ENCODE measurements around the gene U2SURP.
A peak's percentile ranks its signal among the peaks of the same experiment; 100 is the strongest.
"Not testable (repeated sequence)": the region's sequence is repeated elsewhere in the genome, so short reads cannot be mapped to it uniquely, and the experiment has no call there.

Gene U2SURP

GRCh38 chr3:143073983-143074382, 72.6 kb downstream of the U2SURP start:
- DNase-seq, result not testable (repeated sequence)

- peak; percentile 79 for DNase-seq
Observed at GRCh38 chr3:143078883-143079282, 77.5 kb downstream of the U2SURP start.

- no peak for DNase-seq
Observed at GRCh38 chr3:143080196-143080595, 78.8 kb downstream of the U2SURP start.

- DNase-seq, result no peak
Observed at GRCh38 chr3:143081365-143081764, 80.0 kb downstream of the U2SURP start.

GRCh38 chr3:143081844-143082778, 80.7 kb downstream of the U2SURP start:
- DNase-seq, result no peak

GRCh38 chr3:143083781-143084180, 82.4 kb downstream of the U2SURP start:
- no peak for DNase-seq

DNA sequence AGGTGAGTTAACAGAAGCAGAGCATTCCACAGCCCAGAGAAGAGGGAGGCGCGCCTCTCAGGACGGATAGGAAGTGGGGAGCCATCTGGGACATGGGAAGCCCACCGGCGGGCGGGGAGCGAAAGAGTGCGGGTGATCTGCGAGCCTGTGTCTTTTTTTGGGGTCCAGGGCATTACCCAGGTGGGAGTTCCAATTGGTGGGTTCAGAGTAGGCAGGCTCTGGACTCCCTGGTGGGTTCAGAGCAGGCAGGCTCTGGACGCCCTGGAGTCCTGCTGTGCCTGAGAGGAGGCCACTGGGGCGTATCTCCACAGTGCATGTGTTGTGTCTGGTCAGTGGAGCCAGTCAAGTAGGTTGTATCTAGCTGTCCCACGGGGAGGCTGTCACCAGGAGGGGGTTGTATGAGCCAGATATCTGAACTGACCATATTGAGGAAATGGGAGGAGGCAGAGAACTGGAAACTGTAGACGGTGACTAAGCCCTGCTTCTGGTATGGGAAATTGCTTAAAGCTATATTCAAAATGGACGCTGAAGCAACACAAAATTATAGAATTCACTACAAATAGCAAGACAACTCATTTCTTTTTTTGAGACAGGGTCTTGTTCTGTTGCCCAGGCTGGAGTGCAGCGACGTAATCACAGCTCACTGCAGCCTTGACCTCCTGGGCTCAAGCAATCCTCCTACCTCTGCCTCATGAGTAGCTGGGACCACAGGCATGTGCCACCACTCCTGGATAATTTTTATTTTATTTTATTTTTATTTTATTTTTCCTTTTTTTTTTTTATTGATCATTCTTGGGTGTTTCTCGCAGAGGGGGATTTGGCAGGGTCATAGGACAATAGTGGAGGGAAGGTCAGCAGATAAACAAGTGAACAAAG, 83.7 kb downstream of the U2SURP start:
- peak; percentile 74 for DNase-seq

DNA sequence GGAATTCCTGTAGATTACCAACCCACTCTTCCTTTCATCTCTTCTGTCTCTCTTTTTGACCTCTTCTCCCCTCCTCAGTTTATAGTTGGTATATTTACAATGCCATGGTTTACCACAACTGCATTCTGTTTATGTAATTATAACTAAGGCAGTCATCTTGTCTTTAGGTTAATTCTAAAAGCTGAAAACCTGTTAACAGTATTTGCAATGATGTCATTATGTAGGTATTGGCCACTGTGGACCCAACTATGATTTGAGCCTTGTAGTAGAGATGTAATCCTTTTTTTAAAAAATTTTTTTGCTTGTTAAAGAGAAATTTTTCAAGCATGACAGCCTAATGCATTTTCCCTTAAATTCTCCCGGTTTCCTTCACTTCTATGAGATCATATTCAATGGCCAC, 87.5 kb downstream of the U2SURP start:
- no peak for DNase-seq

DNA sequence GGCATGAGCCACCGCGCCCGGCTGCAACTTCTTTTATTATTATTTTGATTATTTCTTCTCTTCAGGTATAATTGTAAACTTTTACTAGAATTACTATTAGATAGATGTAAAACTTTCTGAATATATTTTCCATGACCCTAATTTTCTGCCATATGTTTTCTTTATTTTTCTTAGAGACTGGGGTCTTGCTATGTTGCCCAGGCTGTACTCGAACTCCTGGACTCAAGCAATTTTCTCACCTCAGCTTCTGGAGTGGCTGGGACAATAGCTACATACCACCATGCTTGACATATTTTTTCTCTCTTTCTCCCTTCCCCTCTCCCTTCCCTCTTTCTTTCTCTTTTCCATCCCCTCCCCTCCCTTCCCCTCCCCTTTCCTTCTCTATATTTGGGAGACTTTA, 88.6 kb downstream of the U2SURP start:
- DNase-seq, result no peak

GRCh38 chr3:143090486-143090885, 89.1 kb downstream of the U2SURP start:
- DNase-seq, result no peak

- DNase-seq, result no peak
Observed at GRCh38 chr3:143090976-143091837, 89.8 kb downstream of the U2SURP start.

DNA sequence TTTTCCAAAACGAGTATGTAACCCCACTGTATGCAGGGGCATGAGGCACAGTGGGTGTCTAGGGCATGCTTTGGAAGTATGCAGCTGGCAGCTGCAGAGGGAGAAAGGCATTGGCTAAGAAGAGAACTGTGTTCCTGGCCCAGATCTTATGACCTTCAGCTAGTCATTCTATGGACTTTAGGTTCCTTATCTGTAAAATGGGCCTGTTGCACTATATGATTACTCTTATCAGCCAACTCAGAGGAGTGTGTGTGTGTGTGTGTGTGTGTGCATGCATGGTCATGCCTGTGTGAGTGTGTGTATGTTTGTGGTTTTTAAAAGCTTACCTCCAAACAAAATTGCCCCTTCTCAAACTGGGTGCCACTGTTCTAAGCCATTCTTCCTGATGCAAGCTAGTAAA, 90.8 kb downstream of the U2SURP start:
- DNase-seq, result no peak

GRCh38 chr3:143095813-143096212, 94.4 kb downstream of the U2SURP start:
- DNase-seq, result no peak

GRCh38 chr3:143098032-143098764, 96.8 kb downstream of the U2SURP start:
- DNase-seq, result no peak

DNA sequence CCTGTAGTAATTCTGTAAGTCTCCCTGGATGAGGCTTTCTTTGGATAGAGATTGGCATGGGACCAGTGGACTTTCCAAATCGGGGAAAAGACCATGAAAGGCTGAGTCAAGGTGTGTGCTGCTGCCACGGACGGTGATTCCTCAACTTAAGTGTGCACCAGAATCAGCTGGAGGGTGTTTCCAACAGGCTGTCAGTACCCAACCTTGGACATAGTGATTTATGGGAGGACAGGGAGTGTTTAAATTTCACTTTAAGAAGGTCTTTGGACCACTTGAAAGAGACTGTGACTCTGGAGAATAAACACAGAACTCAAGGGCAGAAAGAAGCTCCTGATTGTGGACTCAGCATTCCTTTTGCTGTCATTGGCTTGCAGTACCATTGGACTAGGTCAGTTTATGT, 97.8 kb downstream of the U2SURP start:
- DNase-seq, result no peak

DNA sequence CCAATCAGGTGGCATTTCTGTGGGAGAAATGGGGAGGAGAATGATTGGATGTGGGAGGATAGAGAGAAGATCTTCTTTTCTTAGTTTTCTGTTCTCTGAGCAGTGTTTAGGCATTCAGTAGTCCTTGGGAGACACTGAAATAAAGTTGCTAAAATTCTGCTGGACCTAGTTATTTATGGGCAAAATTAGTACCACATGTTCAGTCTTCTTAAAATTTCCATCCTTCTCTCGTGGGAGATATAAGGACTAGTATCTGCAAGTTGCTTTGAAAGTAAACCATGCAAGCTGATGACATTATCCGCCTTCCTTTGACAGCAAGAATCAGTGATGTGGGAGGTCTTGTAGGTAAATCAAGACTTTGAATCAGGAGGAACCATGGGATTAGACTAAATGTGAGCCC, 98.3 kb downstream of the U2SURP start:
- DNase-seq, result no peak

DNA sequence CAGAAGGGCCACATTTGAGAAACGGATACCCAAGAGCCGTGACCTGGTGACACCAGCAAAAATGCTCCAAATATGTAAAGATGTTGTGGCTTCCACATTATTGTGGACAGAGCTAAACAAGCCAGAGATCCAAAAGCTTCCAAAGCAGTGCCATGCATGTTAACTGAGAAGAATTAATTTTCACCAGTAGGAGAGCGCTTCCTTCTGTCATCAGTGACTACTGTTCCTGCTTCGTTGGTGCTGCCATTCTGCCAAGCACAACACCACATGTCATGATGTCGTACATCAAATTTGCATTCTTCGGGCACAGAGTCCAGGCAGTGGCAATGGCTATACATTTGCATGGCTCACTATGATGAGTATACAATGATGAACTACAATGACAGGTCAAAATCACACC, 99.1 kb downstream of the U2SURP start:
- no peak for DNase-seq

- no peak for DNase-seq
Observed at GRCh38 chr3:143101792-143102381, 100.5 kb downstream of the U2SURP start.

GRCh38 chr3:143103652-143104051, 102.3 kb downstream of the U2SURP start:
- DNase-seq, result no peak

DNA sequence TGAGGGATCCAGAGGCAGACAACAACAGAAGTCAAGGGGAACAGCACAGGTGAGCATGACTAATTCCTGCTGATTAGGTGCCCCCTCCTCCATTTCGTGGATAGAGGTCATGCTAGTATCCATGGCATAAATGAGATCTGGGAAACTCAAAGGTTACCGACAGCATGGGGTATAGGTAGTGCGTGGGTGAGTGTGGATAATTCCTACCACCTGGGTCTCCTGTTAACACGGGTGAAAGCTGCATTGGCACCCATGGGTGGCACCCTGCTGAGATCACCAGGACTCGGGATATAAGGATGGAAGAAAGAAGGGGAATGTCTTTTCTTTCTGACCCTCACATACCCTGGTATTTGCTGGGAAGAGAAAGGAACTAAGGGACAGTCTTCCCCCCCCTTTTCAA, 103.8 kb downstream of the U2SURP start:
- DNase-seq, result no peak

- DNase-seq, result no peak
Observed at GRCh38 chr3:143109861-143110260, 108.5 kb downstream of the U2SURP start.
